Breast epithelium (tissue), 3 donors: ENCODE data around the gene TTLL6.

Experiments used
- POLR2A ChIP-seq: fragments of 450-650 bp; IDR thresholded peaks from one replicate; pipeline ENCODE4 v1.6.1; 2016; ENCODE audit warnings: antibody characterized with exemption, mild to moderate bottlenecking, moderate library complexity
- POLR2AphosphoS5 ChIP-seq, 3 donors: sonication (generic); formaldehyde crosslinking; IDR thresholded peaks; one replicate each; pipeline ENCODE4 v1.6.1; 2017; ENCODE audit warnings: antibody characterized with exemption in 3 of 3
- TF ChIP-seq, protein P1 (sequence below), 3 donors: fragments of 450-650 bp; IDR thresholded peaks; one replicate each; pipeline ENCODE4 v1.5.1; 2016 to 2017; ENCODE audit warnings: antibody characterized with exemption in 3 of 3, mild to moderate bottlenecking in 3 of 3, moderate library complexity in 3 of 3

DNA sequence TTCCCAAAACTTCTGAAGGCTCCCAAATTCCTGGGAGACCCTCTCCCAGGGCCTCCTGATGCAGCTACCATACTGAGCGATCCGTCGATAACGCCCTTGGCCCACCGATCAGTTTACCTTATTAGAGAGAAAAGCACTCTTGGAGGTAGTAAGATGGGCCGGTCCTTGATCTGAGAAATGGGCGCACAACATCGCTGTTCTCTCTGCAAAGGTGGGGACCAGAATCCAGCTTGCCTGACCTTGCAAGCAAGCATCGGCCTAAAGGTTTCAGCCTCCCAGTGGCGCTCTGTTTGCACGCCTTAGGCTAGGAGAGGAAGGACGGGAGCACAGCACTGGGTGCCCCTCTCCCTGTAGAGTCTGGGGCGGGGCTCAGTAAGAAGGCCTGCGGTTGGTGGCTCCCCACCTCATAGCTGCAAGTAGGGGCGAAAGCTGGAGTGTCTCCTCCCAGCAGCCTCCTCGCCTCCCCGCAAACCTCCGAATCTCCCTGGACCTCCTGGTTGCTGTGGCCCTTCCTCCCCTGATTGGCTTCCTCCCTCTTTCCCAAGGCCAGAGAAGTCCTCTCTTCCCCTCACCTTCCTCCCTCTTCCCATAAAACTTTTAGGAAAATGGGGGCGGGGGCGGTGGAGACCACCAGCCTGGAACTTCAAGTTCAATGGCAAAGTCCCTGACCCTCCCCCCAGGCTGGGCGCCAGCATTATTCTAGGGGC lies 94.7 kb downstream of the TTLL6 start, which contains the start of gene PRAC1:
- TF ChIP-seq POLR2AphosphoS5 (IDR thresholded peaks at IDR 0.05) (no peak), POLR2A (no peak)
- TF ChIP-seq, protein P1, sequence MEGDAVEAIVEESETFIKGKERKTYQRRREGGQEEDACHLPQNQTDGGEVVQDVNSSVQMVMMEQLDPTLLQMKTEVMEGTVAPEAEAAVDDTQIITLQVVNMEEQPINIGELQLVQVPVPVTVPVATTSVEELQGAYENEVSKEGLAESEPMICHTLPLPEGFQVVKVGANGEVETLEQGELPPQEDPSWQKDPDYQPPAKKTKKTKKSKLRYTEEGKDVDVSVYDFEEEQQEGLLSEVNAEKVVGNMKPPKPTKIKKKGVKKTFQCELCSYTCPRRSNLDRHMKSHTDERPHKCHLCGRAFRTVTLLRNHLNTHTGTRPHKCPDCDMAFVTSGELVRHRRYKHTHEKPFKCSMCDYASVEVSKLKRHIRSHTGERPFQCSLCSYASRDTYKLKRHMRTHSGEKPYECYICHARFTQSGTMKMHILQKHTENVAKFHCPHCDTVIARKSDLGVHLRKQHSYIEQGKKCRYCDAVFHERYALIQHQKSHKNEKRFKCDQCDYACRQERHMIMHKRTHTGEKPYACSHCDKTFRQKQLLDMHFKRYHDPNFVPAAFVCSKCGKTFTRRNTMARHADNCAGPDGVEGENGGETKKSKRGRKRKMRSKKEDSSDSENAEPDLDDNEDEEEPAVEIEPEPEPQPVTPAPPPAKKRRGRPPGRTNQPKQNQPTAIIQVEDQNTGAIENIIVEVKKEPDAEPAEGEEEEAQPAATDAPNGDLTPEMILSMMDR (IDR thresholded peaks at IDR 0.05) = no peak
